CD14-positive monocyte (primary cell): ENCODE results near the gene PIM1. TPM values are rescaled to one million over a fixed set of nuclear protein-coding genes. Genes with fewer than 3 reads are reported as not detected.

Experiments
- DNase-seq, 3 donors: peaks; one replicate each; pipeline ENCODE4 v3.0.0-alpha.2; 2011 to 2022
- H2AFZ ChIP-seq: 2 replicates; pipeline ENCODE4 v1.6.0; 2012; ENCODE audit warnings: mild to moderate bottlenecking, low read depth, low read length, inconsistent platforms; ENCODE audit not compliant: insufficient read depth, poor library complexity, severe bottlenecking
- H3K27ac ChIP-seq, 2 donors: 1 replicate in 1 of 2; 2 replicates in 1 of 2; pipeline ENCODE4 v1.5.1; 2012 to 2013; ENCODE audit warnings: low read length in 2 of 2, control low read depth in 1 of 2, inconsistent platforms in 1 of 2, low read depth in 1 of 2, mild to moderate bottlenecking in 1 of 2
- H3K27me3 ChIP-seq, 2 donors: one replicate each; pipeline versions ENCODE4 v1.6.0 to v1.6.1; 2011 to 2013; ENCODE audit warnings: low read length in 2 of 2; ENCODE audit not compliant: control insufficient read depth in 2 of 2, insufficient read depth in 2 of 2
- H3K36me3 ChIP-seq, 2 donors: replicated peaks in 1 of 2; 1 replicate in 1 of 2; 2 replicates in 1 of 2; pipeline versions ENCODE4 v1.5.1 to v1.6.1; 2012 to 2013; ENCODE audit warnings: low read length in 2 of 2, control low read depth in 1 of 2, inconsistent platforms in 1 of 2, mild to moderate bottlenecking in 1 of 2; ENCODE audit not compliant: insufficient read depth in 2 of 2, control insufficient read depth in 1 of 2
- H3K4me1 ChIP-seq, 2 donors: 1 replicate in 1 of 2; 2 replicates in 1 of 2; pipeline versions ENCODE4 v1.5.1 to v1.6.1; 2012 to 2013; ENCODE audit warnings: low read length in 2 of 2, control low read depth in 1 of 2, inconsistent platforms in 1 of 2, mild to moderate bottlenecking in 1 of 2, moderate library complexity in 1 of 2; ENCODE audit not compliant: insufficient read depth in 2 of 2, control insufficient read depth in 1 of 2
- H3K4me2 ChIP-seq: replicated peaks from 2 replicates; pipeline ENCODE3; 2012; ENCODE audit warnings: low read length, moderate library complexity, mild to moderate bottlenecking; ENCODE audit not compliant: poor library complexity, severe bottlenecking; ENCODE audit errors: extremely low read depth
- H3K4me3 ChIP-seq, 3 experiments: fragments of 200-600 bp in 1 of 3; sonication (generic) in 1 of 3; replicated peaks in 1 of 3; 1 replicate in 2 of 3; 2 replicates in 1 of 3; pipeline ENCODE4 v1.5.1; 2011 to 2013; ENCODE audit warnings: low read length in 3 of 3, mild to moderate bottlenecking in 3 of 3, control low read depth in 2 of 3, low read depth in 2 of 3, inconsistent platforms in 1 of 3, moderate library complexity in 1 of 3
- H3K79me2 ChIP-seq: 2 replicates; pipeline ENCODE4 v1.6.0; 2012; ENCODE audit warnings: mild to moderate bottlenecking, control low read depth, inconsistent platforms, low read length, moderate library complexity; ENCODE audit not compliant: insufficient read depth
- H3K9ac ChIP-seq: 2 replicates; pipeline ENCODE4 v1.6.0; 2017; ENCODE audit warnings: low read length, mild to moderate bottlenecking; ENCODE audit not compliant: insufficient read depth, poor library complexity, severe bottlenecking
- H3K9me3 ChIP-seq, 2 donors: replicated peaks in 1 of 2; 1 replicate in 1 of 2; 2 replicates in 1 of 2; pipeline versions ENCODE4 v1.5.1 to v1.6.1; 2012 to 2013; ENCODE audit warnings: low read length in 2 of 2, control low read depth in 1 of 2; ENCODE audit not compliant: control insufficient read depth in 1 of 2, insufficient read depth in 1 of 2
- H4K20me1 ChIP-seq: 2 replicates; pipeline ENCODE4 v1.6.0; 2012; ENCODE audit warnings: mild to moderate bottlenecking, low read length, control low read depth, moderate library complexity; ENCODE audit not compliant: insufficient read depth
- H3K27ac Mint-ChIP-seq, 7 donors: one replicate each; pipeline ENCODE4 v1.8.0; 2020; ENCODE audit warnings: mild to moderate bottlenecking in 7 of 7, mixed read lengths in 7 of 7, moderate library complexity in 6 of 7, inconsistent platforms in 2 of 7
- H3K27me3 Mint-ChIP-seq, 3 donors: one replicate each; pipeline ENCODE4 v1.8.0; 2021 to 2022; ENCODE audit warnings: low read depth in 3 of 3, mild to moderate bottlenecking in 3 of 3, mixed read lengths in 3 of 3, moderate library complexity in 3 of 3, inconsistent platforms in 1 of 3
- H3K36me3 Mint-ChIP-seq, 2 donors: one replicate each; pipeline ENCODE4 v1.8.0; 2020; ENCODE audit warnings: mixed read lengths in 2 of 2, inconsistent platforms in 1 of 2, mild to moderate bottlenecking in 1 of 2
- H3K4me1 Mint-ChIP-seq: one replicate; pipeline ENCODE4 v1.8.0; 2020; ENCODE audit warnings: mild to moderate bottlenecking, mixed read lengths
- H3K4me3 Mint-ChIP-seq, 2 donors: one replicate each; pipeline ENCODE4 v1.8.0; 2020; ENCODE audit warnings: mild to moderate bottlenecking in 2 of 2, mixed read lengths in 2 of 2, moderate library complexity in 1 of 2
- H3K9me3 Mint-ChIP-seq, 7 donors: one replicate each; pipeline ENCODE4 v1.8.0; 2020 to 2022; ENCODE audit warnings: mixed read lengths in 7 of 7, mild to moderate bottlenecking in 6 of 7, moderate library complexity in 6 of 7, inconsistent platforms in 2 of 7
- CTCF ChIP-seq: fragments of 200-600 bp; IDR thresholded peaks from one replicate; pipeline ENCODE4 v1.8.0; 2022; ENCODE audit warnings: antibody characterized with exemption, mild to moderate bottlenecking
- WGBS: methylation state at CpG from one replicate; pipeline ENCODE4 v1.1.5; 2013; ENCODE audit warnings: missing lambda C conversion rate; ENCODE audit not compliant: insufficient coverage; 5-methylcytosine and 5-hydroxymethylcytosine counted together
- intact Hi-C, 2 donors: fragments of 100-400 bp; cut with micrococcal nuclease; formaldehyde crosslinking; loops; one replicate each; pipeline versions ENCODE4 v1.15.0 to v1.15.1; 2023
- polyA plus RNA-seq, 3 donors: library from polyadenylated mRNA; depleted of rRNA in 1 of 3; unstranded in 2 of 3; stranded (reverse) in 1 of 3; fragments of 300-500 nt in 2 of 3; fragments of >200 nt in 1 of 3; fragmentation: Illumina TruSeq in 2 of 3; gene quantifications; 1 replicate in 2 of 3; 2 replicates in 1 of 3; pipeline ENCODE4 v1.2.3, GENCODE V29; 2012 to 2021

The PIM1 gene
- polyA plus RNA-seq, 3 donors: 20.5 to 25.0 (median 24.4) TPM

GRCh38 chr6:37201726-37202125 is 31.8 kb downstream of the PIM1 start:
- no peaks in the 10 kb centered on the region for H3K27me3 ChIP-seq
- Mint-ChIP-seq H3K27me3 (peaks cover 2 to 11% (median 10%) of the 10 kb centered on the region in 3 donors), H3K27ac (no peak overlapping the region), H3K4me3 (no peak overlapping the region), H3K9me3 (no peaks in the 10 kb centered on the region), H3K4me1 (peaks cover 20% of the 10 kb centered on the region), H3K36me3 (no peaks in the 10 kb centered on the region)
- no peak overlapping the region for H3K4me3 ChIP-seq
- intact Hi-C loops: loop anchor here in 1 of 2 donors (10.0 kb wide), 1 partner anchor 147 kb away; no protein-coding TSS in a partner anchor
- no peaks in the 10 kb centered on the region for H4K20me1 ChIP-seq
- H3K27ac ChIP-seq: no peak overlapping the region
- no peaks in the 10 kb centered on the region for H3K79me2 ChIP-seq
- no peaks in the 10 kb centered on the region for H3K9me3 ChIP-seq
- TF ChIP-seq CTCF: no peak
- H2AFZ ChIP-seq: no peak overlapping the region
- no peaks in the 10 kb centered on the region for H3K36me3 ChIP-seq
- WGBS: no CpG with 5 or more reads among the region's 1 CpG
- H3K4me1 ChIP-seq: peaks cover 14 to 17% of the 10 kb centered on the region in 2 donors
- H3K9ac ChIP-seq: no peak overlapping the region
- H3K4me2 ChIP-seq: no peak overlapping the region
- no peak for DNase-seq

GRCh38 chr6:37202788-37203491 is 33.0 kb downstream of the PIM1 start:
- Histone ChIP-seq H3K9ac (no peak overlapping the region), H3K36me3 (no peaks in the 10 kb centered on the region), H3K27ac (no peak overlapping the region), H3K27me3 (no peaks in the 10 kb centered on the region), H2AFZ (no peak overlapping the region), H3K4me2 (no peak overlapping the region), H3K79me2 (no peaks in the 10 kb centered on the region), H3K4me1 (peaks cover 18 to 21% of the 10 kb centered on the region in 2 donors), H4K20me1 (no peaks in the 10 kb centered on the region), H3K4me3 (no peak overlapping the region), H3K9me3 (no peaks in the 10 kb centered on the region)
- Mint-ChIP-seq H3K4me1 (peaks cover 28% of the 10 kb centered on the region), H3K27me3 (peaks cover 2 to 11% (median 10%) of the 10 kb centered on the region in 3 donors), H3K9me3 (no peaks in the 10 kb centered on the region), H3K27ac (no peak overlapping the region), H3K4me3 (no peak overlapping the region), H3K36me3 (no peaks in the 10 kb centered on the region)
- 72% methylated on average over 2 of the region's 7 CpGs for WGBS
- no peak for DNase-seq
- intact Hi-C loops: loop anchor here in 1 of 2 donors (10.0 kb wide), 1 partner anchor 148 kb away; no protein-coding TSS in a partner anchor
- TF ChIP-seq CTCF: no peak
